Activated CD4-positive, CD25-positive, alpha-beta regulatory T cell treated with anti-CD3 and anti-CD28 coated beads, Interleukin-2, amount 50 U/mL, for 72 hours (primary cell): ENCODE measurements around the gene OR2T34.
"Not testable (repeated sequence)": the region's sequence is repeated elsewhere in the genome, so short reads cannot be mapped to it uniquely, and the experiment has no call there.

Experiments used
- DNase-seq: peaks from one replicate; pipeline ENCODE4 v3.0.0; 2021

Gene OR2T34, protein sequence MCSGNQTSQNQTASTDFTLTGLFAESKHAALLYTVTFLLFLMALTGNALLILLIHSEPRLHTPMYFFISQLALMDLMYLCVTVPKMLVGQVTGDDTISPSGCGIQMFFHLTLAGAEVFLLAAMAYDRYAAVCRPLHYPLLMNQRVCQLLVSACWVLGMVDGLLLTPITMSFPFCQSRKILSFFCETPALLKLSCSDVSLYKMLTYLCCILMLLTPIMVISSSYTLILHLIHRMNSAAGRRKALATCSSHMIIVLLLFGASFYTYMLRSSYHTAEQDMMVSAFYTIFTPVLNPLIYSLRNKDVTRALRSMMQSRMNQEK

DNA sequence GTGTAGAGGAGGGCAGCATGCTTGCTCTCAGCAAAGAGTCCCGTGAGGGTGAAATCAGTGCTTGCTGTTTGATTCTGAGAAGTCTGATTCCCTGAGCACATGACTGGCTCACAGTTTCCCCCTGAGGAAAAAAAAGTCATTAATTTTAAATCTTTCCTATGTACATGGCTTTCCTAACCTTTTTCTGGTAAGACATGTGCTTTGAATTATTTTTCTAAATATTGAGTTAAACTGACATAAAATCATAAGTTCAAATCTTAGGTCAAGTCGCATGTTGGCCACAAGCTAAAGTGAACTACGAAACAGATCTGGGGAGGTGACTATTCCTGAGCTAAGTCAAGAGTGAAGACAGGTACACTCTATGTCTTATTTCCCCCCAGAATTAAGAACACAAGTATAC is at the start of gene OR2T34:
TSS of gene OR2T34 (minus strand) at position 101 of the 400 bp plus-strand sequence. CDS start at position 101, 0 bp downstream.
- DNase-seq: not testable (repeated sequence)

DNA sequence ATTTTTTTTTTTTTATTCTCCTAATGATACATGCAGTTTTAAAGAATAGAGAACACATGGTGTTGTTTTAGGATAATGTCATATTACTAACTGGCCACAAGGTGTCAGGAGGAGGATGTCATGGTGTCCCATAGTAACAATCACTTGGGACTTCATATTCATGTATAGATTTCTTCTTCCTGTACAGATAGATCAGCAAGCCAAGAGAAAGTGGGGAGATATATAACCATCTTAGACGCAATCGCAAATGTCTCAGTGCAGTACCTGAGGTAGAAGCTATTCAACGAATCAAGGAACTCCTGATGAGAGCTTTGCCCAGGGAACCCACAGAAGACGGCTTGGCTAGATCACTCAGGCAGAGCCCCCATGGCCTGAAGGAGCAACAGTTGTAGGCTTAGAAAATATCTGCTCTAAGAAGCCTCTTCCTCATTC is 48.0 kb upstream of the OR2T34 start:
- no peak for DNase-seq

DNA sequence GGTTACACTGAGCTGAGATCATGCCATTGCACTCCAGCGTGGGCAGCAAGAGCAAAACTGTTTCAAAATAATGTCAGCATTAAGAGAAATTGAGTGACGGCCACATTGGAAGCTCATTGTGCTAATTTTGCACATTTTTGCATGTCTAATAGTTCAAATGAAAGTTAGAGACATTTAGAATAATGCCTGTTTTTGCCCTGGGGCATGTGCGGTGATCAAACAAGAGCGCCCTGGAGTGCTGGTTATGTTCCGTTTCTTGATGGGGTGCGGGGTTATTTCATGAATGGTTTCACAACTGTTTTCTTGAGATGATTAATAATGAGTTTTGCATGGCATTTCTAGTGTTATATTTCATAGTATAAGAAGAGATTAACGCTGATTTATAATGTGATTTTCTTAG is 47.2 kb upstream of the OR2T34 start:
- no peak for DNase-seq

DNA sequence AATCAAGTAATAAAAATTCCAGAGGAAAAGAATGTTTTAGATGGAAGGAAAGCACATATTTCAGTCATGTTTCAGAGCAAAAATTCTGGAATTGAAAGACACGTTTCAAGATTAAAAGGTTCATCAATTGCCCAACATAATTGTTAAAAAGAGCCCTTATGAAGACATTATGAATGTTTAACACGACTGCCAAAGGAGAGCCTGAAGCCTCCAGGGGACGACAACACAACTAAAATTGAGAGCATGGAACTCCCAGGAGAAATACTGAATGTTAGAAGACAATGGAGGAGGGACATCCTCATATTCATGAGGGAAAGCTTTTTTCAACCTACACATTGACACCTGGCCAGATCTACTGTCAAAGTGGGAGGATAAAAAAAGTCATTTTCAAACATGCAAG is 44.3 kb upstream of the OR2T34 start:
- no peak for DNase-seq

DNA sequence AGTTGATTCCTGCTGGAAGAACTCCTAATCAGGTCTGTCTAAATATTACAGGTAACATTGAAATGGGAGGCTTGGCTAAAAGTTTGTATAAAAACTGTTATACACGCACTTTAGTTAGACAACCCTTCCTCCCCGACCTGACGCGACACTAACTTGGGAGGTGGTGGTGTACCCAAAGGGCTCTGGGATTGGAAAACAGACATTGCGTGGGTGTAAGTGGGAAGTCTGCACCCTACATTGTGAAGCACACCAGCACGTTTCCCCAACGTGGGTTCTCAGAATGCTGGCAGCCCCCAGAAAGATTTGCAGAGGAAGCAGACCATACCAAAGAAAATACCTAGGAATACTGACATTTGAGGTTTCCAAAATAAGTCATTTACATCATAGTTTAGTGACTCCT is 43.6 kb upstream of the OR2T34 start:
- no peak for DNase-seq

DNA sequence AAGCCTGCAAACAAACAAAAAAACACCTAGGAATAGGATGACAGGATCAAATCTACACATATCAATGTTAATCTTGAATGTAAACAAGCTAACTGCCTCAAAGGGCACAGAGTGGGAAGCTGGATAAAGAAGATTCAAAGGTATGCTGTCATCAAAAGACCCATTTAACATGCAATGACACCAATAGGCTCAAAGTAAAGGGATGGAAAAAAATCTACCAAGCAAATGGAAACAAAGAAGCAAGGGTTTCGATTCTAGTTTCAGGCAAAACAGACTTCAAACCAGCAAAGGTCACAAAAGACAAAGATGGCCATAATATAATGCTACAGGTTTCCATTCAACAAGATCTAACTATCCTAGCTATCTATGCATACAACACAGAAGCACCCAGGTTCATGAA is 39.2 kb upstream of the OR2T34 start:
- DNase-seq: no peak

DNA sequence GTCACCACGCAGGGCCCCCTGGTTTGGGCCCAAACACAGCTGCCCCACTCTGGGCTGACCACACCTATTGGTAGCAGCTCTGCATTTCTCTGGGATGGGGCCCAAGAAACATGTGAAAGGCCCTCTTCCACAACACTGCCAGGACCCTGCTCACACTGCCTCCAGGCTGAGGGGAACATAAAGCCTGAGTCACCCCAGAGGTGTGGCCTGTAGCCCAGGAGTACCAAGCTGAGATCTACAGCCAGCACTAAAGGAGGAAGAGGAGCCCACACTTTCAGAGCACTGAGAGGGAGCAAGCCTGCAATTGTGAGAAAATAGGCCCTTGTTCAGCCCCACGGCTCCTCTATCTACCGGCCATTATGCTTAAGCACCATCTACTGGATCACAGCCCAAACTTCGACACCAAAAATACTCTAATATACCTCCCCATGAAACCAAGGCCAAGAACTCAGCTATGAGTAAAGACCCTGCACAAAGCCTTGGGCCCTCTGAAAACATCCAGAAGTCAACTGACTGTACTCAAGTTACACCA is 37.4 kb upstream of the OR2T34 start:
- no peak for DNase-seq

DNA sequence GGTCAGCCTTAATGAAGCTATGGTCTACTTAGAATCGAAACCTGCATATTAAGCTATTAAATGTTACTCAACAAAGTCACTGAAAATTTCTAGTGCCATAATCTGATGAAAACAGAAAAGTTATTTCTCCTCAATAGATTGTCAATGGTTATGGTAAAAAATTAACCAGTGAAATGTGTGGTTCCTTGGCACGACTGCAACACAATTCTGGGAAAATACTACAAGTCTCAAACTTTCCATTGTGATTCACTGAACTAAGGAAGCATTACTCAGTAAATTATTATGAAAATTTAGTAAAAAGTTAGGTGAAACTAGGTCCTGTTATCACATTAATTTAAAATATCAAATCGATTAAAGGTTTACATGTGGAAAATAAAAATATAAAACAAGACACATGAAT is 35.7 kb upstream of the OR2T34 start:
- DNase-seq: no peak

DNA sequence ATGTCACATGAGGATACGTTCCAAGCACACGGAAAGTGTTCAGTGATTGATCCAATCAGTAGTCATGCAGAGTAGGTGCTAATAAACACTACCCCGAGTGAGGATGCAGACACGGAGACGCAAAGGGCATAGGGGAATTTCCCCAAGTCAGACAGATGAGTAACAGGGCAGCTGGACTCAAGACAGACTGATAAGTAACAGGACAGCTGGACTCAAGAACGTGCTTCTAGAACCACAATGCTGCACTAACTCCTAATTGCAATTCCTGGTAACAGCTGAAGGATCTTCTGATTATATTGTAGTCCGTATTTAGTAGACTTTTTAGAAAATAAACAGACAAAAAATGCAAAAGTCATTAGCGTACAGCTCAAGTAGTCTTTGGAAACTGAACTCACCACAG is 24.8 kb upstream of the OR2T34 start:
- no peak for DNase-seq

DNA sequence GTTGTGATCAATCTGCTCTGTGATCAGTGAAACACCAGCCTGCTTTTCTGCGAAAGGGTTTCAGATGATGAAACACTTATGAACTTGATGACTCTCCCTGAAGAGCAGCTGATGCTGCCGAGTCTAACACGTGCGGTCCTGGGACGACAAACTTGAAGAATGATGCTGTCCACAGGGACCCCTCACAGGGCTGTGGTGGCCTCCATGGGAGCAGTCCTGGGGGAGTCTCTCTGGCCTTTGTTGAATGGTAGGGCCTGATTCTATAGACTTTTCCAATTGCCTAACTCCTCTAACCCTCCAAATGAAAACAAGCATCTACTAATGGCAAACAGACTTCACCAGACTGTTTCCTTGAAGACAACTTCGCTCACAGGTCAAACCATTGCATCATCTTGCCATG is 23.0 kb upstream of the OR2T34 start, which contains the start of gene OR2T10:
TSS of gene OR2T10 (minus strand) at position 112 of the 400 bp plus-strand sequence. CDS start 3,932 bp downstream, outside the sequence.
- DNase-seq: no peak

DNA sequence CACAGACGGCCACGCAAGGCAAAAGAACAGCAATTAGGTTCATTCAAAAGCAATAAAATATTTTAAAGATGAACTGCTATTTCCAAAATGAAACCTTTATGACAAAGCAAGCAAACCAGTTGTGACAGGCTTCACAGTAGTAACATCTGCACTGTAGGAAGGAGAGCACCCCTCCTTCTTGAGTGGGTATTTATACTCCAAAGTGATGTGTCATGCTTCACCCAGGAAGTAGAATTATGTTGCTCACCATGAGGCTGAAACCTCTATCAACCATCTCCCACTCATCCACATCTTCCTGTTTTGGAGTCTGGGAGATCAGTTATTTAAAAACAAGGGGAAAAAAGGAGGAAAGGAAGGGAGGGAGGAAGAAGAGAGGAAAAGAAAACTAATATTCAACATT is 22.1 kb upstream of the OR2T34 start:
- DNase-seq: no peak

DNA sequence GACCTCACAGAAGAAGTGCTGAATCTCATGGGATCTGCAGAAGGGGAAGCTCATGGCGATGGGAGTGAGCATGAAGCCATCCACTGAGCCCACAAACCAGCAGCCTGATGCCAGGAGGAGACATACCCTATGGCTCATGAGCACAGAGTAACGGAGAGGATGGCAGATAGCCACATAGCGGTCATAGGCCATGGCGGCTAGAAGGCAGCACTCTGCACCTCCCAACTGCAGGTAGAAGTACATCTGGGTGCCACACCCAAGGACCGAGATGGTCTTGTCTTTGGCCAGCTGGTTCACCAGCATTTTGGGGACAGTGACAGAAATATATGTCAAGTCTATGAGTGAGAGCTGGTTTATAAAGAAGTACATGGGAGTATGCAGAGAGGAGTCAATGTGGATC is 18.7 kb upstream of the OR2T34 start:
- DNase-seq: no peak

DNA sequence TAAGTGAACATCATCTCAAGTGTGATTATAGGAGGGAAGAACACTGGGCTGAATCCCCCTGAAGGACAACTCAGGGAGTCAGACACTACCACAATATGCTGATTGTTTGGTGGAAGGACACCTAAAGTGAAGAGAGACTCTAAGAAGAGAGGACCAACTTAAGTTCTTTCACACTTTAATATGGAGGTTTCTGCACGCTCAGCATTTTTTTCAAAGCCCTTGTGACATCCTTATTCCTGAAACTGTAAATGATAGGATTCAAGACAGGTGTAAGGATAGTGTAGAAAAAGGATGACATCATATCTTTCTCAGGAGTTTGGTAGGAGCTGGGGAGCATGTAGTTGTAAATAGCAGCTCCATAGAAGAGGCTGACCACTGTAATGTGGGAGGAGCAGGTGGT is 18.1 kb upstream of the OR2T34 start:
- no peak for DNase-seq

DNA sequence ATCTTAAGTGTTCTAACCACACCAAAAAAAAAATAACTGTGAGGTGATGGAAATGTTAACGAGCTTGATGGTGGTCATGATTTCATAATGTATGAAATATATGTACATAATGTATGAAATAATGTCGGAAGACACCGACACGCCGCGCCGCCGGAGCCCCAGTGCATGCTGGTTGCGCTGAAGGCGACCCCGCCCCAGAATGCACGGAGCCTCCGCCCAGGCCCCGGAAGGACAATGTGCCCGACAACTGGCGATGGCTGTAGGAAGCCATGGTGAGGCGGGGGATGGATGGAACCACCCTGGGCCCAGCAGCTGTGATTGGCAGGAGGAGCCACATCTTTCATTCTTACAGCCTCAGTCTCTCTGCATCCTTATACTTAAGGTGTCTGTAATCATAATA is 15.5 kb upstream of the OR2T34 start:
- no peak for DNase-seq

DNA sequence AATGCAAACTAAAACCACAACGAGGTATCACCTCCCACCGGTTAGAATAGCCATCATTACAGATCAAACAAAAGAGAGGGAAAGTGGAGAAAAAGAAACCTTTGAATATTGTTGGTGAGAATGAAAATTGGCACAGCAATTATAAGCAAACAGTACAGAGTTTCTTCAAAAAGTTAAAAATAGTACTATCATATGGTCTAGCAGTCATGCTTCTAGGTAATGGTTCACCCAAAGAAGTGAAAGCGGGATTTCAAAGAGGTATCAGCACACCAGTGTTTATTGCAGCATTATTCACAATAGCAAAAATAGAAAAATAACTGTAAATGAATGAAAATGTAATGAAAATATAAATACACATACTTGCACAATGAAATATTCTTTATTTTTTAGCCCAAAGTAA is 14.8 kb upstream of the OR2T34 start:
- DNase-seq: no peak

DNA sequence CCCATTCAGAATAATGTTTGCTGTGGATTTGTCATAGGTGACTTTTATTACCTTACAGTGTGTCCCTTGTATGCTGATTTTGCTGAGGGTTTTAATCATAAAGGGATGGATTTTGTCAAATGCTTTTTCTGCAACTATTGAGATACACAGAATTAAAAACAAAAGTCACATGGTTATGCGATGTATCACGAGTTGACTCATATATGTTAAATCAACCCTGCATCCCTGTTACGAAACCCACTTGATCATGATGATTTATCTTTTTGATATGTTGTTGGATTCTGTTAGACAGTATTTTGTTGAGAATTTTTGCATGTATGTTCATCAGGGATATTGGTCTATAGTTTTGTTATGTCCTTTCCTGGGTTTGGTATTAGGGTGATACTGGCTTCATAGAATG is 10.7 kb upstream of the OR2T34 start:
- DNase-seq: no peak

DNA sequence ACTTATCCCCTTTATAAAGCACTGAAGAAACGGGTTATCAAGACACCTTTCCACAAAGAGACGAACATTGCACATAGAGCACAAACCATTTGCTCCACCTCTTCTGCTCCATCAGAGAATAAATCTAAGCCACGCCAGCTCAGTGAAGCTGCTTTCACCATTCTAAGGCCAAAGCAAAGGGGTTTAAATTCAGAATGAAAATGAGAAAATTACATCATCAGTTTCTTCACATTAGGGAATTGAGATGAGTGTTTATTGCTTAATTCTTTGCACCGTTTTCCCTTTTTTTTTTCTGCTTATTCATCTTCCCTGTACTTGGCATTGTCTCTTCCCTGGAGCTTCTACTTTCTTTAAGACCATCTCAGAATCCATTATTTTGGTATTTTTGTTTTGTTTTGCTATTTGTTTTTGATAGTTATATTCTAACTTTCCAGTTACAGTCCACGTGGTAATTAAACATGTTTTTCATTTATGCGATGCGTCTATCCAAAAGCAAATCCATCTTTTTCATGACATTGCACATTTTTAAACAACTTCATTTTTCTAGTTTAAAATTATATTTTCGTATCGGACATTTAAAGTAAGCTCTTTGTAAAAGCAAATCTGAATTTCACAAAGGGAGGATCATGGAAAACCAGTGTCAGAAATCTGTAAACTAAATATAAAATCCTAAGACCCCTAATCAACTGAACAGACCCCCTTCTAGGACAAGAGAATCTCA is 1.9 kb upstream of the OR2T34 start:
- DNase-seq: no peak

DNA sequence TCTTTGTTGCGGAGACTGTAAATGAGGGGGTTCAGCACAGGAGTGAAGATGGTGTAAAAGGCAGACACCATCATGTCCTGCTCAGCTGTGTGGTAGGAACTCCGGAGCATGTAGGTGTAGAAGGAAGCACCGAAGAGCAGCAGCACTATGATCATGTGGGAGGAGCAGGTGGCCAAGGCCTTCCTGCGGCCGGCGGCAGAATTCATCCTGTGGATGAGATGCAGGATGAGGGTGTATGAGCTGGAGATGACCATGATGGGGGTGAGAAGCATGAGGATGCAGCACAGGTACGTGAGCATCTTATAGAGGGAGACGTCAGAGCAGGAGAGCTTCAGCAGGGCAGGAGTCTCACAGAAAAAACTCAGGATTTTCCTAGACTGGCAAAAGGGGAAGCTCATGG is 701 bp downstream of the OR2T34 start:
- not testable (repeated sequence) for DNase-seq

DNA sequence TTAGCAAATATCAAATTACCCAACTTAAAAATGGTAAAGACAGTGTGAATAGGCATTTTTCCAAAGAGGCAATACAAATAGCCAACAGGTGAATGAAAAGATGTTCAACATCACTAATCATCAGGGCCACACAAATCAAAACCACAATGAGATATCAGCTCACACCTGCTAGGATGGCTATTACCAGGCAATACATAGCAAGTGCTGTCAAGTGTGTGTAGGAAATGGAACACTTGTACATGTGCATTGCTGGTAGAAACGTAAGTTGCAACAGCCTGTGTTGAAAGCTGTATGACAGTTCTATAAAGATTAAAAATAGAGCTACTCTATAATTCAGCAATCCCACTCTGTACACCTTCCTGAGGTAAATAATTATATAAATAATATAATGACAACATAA is 2.5 kb downstream of the OR2T34 start:
- DNase-seq: not testable (repeated sequence)

DNA sequence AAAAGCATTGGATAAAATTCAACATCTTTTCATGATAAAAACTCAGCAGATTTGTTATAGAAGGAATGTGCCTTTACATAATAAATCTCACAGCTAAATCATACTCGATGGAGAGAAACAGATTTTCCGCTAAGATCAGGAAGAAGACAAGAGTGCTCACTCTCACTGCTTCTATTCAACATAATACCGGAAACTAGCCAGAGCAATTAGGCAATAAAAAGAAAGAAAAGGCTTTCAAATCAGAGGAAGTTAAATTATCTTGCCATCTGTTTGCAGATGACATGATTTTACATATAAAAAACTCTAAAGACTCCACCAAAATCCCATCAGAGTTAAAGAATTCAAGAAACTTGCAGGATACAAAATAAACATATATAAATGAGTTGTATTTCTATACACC is 3.7 kb downstream of the OR2T34 start:
- DNase-seq: not testable (repeated sequence)

DNA sequence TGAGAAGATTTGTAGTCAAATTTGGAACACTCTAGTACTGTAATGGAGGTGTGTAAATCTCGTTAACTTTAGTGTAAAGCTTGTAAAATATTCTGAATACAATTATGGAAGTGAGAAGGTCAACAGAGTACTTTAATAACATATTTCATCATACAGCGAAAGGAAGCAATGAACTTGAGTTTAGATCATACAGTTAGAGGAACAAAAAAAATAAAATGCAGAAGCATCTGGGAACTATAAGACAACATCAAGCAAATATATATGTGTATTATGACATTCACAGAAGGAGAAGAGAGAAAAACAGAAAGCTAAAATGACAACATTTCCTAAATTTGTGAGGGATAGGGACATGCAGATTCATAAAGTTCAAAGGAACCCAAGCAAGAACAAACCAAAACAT is 5.5 kb downstream of the OR2T34 start:
- DNase-seq: not testable (repeated sequence)

DNA sequence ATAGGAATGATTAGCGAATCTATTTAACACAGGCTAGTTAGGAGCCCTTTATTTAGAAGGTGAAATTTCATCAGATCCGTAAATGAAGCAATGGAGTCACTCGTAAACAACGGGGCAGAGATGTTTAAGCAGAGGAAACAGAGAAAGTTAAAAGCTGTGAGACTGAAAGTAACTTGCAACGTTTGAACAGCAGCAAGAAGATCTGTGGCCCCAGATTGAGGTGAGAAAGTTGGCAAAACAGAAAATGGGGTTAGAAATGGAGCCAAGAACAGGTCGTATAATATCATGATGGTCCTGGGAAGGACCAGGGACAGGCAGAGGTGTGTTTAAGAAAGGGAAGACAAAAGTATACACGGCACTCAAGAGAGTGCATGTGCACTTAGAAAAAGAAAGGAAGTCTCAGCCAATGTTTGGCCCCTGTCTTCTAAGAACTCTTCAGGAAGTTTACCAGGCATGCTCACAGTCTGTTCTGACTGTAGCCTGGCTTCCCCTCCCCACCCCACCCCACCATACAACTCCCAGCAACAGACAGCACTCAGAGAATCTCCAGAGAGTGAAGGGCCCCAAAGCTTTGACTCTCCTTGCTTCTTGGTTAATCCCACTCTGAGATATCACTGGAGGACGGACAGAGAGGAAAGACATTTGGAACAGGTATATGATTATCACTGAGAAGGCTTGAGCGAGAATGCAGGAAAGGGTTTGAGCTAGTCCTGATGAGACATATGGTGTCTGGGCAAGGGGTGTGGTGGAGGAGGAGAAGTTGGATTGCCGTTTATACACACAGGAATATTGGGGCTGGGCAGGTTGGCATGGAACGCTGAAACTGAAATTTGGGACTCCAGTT is 8.8 kb downstream of the OR2T34 start:
- not testable (repeated sequence) for DNase-seq

DNA sequence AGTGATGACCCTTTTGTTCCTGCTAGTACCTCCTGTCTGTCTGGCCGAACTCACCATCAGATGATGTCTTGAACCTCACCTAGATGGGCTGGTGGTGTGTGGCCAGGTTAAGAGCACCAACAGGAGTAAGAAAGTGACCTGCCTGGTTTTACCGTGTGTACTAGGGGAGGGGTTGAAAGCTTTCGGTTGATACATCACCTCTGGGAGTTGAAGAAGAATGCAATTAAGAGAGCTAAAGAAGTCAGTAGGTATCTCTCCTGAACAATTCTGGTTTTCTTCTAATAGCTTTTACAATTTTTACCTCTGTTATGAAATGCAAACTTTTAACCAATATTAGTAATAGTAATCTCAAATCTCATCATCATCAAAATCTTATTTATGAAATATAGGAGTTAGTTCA is 11.9 kb downstream of the OR2T34 start, which contains the start of gene OR2T29:
TSS of gene OR2T29 (minus strand) at position 101 of the 400 bp plus-strand sequence. CDS start 3,281 bp downstream, outside the sequence.
- DNase-seq: not testable (repeated sequence)
